Transverse colon (tissue), 4 donors: Measurements from ENCODE around the gene PHOSPHO2.

ENCODE experiments used
- CTCF ChIP-seq, 5 experiments: fragments of 200-600 bp in 3 of 5; fragments of 450-650 bp in 2 of 5; sonication (generic) in 3 of 5; IDR thresholded peaks; 1 replicate in 2 of 5; 2 replicates in 3 of 5; pipeline ENCODE4 v1.5.1; 2016 to 2017; ENCODE audit warnings: antibody characterized with exemption in 5 of 5, inconsistent platforms in 3 of 5, mild to moderate bottlenecking in 2 of 5, moderate library complexity in 1 of 5
- POLR2A ChIP-seq: fragments of 450-650 bp; IDR thresholded peaks from one replicate; pipeline ENCODE4 v1.6.1; 2016; ENCODE audit warnings: antibody characterized with exemption, mild to moderate bottlenecking, moderate library complexity
- POLR2AphosphoS5 ChIP-seq, 3 donors: sonication (generic); formaldehyde crosslinking; IDR thresholded peaks; one replicate each; pipeline ENCODE4 v1.6.1; 2016; ENCODE audit warnings: antibody characterized with exemption in 3 of 3

GRCh38 chr2:169704160-169704708, 10.0 kb downstream of the PHOSPHO2 start:
- TF ChIP-seq CTCF (IDR thresholded peaks at IDR 0.05) (no peak), POLR2A (no peak), POLR2AphosphoS5 (IDR thresholded peaks at IDR 0.05) (no peak)
